Upper lobe of left lung (tissue), 6 donors: Measurements from ENCODE around the gene RRN3. TPM values are rescaled to one million over a fixed set of nuclear protein-coding genes. Genes with fewer than 3 reads are reported as not detected.
"Not testable (repeated sequence)": the region's sequence is repeated elsewhere in the genome, so short reads cannot be mapped to it uniquely, and the experiment has no call there.

Experiments used
- ATAC-seq, 2 donors: fragments of 200-7000 bp; cut with Tn5 transposase; one replicate each; pipeline ENCODE4 v1.9.1; 2022; ENCODE audit warnings: mild to moderate bottlenecking in 2 of 2, moderate library complexity in 2 of 2; ENCODE audit not compliant: low FRiP score in 2 of 2
- DNase-seq, 2 donors: peaks; one replicate each; pipeline ENCODE4 v3.0.0-alpha.2; 2019 to 2020
- H3K27ac ChIP-seq, 4 donors: fragments of 200-600 bp; sonication (generic); one replicate each; pipeline ENCODE4 v1.5.1; 2016 to 2019
- H3K27me3 ChIP-seq, 4 donors: fragments of 200-600 bp; sonication (generic); one replicate each; pipeline ENCODE4 v1.5.1; 2017 to 2019
- H3K36me3 ChIP-seq, 4 donors: fragments of 200-600 bp; sonication (generic); one replicate each; pipeline ENCODE4 v1.5.1; 2016 to 2019
- H3K4me1 ChIP-seq, 4 donors: fragments of 200-600 bp; sonication (generic); one replicate each; pipeline ENCODE4 v1.5.1; 2018 to 2019
- H3K4me3 ChIP-seq, 4 donors: fragments of 200-600 bp; sonication (generic); one replicate each; pipeline ENCODE4 v1.5.1; 2017 to 2019; ENCODE audit warnings: mild to moderate bottlenecking in 2 of 4, moderate library complexity in 1 of 4
- H3K9me3 ChIP-seq, 4 donors: fragments of 200-600 bp; sonication (generic); one replicate each; pipeline ENCODE4 v1.5.1; 2018 to 2019
- EP300 ChIP-seq, 4 donors: sonication (generic); formaldehyde crosslinking; IDR thresholded peaks; one replicate each; pipeline ENCODE4 v1.5.1; 2017; ENCODE audit warnings: antibody characterized with exemption in 4 of 4, control low read depth in 2 of 4
- POLR2A ChIP-seq, 4 donors: fragments of 450-650 bp; IDR thresholded peaks; one replicate each; pipeline ENCODE4 v1.5.1; 2016 to 2017; ENCODE audit warnings: antibody characterized with exemption in 4 of 4, mild to moderate bottlenecking in 2 of 4
- POLR2AphosphoS5 ChIP-seq, 2 donors: sonication (generic); formaldehyde crosslinking; IDR thresholded peaks; one replicate each; pipeline ENCODE4 v1.5.1; 2017; ENCODE audit warnings: antibody characterized with exemption in 2 of 2
- WGBS, 2 donors: methylation state at CpG; one replicate each; pipeline ENCODE4 v1.1.5; 2017 to 2018; 5-methylcytosine and 5-hydroxymethylcytosine counted together
- total RNA-seq, 6 donors: library from RNA; depleted of rRNA in 4 of 6; stranded (reverse); fragments of >200 nt in 4 of 6; gene quantifications; one replicate each; pipeline versions ENCODE4 v1.1.0 to v1.2.1, GENCODE V29; 2016 to 2021
- TF ChIP-seq, protein P1 (sequence below), 6 experiments: fragments of 450-650 bp in 4 of 6; fragments of 200-600 bp in 2 of 6; sonication (generic) in 2 of 6; IDR thresholded peaks; one replicate each; pipeline ENCODE4 v1.5.1; 2016 to 2019; ENCODE audit warnings: antibody characterized with exemption in 6 of 6
- donor health status: DM: no; HTN: no; CAD: no; lungs with moderate emphysema.
- donor health status: DM: no; HTN: yes; CAD: no; lungs with severe emphysema.

RRN3 gene
- total RNA-seq, 6 donors from 2014 or later, result 13.7 to 23.6 (median 22.3) TPM

DNA sequence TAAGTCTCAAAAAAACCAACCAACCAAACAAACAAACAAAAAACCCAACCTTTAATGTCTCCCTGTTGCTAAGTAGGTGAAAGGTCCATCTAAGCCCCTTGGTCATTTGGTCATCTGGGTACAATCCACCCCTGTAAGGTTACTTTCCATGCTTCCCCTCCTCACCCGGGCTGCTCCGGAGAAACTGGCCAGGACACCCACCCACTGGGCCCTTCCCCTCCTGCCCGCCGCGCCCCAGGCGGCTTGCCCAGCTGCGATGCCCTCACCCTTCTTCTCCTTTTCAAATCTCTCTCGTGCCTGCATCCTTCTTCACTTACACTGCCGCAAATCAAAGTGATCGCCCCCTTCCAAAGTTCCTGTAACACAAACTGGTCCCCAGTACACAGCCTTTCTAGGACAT, 40.2 kb downstream of the RRN3 start:
- Histone ChIP-seq H3K9me3 (no peaks in the 10 kb centered on the region), H3K27ac (peak overlapping the region in 1 of 4 donors; percentile 49), H3K4me1 (peaks cover 14 to 24% (median 17%) of the 10 kb centered on the region in 4 donors), H3K4me3 (no peak overlapping the region), H3K36me3 (peaks cover 0 to 5% (median 0%) of the 10 kb centered on the region in 4 donors), H3K27me3 (no peaks in the 10 kb centered on the region)
- WGBS, 2 donors, result 80 to 92% methylated on average over 10 of the region's 10 CpGs
- DNase-seq (peak in 1 of 2 donors; percentile 85), ATAC-seq (no peak)
- TF ChIP-seq POLR2AphosphoS5 (IDR thresholded peaks at IDR 0.05) (no peak), POLR2A (IDR thresholded peaks at IDR 0.05) (no peak), EP300 (IDR thresholded peaks at IDR 0.05) (no peak)
- TF ChIP-seq, protein P1, sequence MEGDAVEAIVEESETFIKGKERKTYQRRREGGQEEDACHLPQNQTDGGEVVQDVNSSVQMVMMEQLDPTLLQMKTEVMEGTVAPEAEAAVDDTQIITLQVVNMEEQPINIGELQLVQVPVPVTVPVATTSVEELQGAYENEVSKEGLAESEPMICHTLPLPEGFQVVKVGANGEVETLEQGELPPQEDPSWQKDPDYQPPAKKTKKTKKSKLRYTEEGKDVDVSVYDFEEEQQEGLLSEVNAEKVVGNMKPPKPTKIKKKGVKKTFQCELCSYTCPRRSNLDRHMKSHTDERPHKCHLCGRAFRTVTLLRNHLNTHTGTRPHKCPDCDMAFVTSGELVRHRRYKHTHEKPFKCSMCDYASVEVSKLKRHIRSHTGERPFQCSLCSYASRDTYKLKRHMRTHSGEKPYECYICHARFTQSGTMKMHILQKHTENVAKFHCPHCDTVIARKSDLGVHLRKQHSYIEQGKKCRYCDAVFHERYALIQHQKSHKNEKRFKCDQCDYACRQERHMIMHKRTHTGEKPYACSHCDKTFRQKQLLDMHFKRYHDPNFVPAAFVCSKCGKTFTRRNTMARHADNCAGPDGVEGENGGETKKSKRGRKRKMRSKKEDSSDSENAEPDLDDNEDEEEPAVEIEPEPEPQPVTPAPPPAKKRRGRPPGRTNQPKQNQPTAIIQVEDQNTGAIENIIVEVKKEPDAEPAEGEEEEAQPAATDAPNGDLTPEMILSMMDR (IDR thresholded peaks at IDR 0.05), result no peak

DNA sequence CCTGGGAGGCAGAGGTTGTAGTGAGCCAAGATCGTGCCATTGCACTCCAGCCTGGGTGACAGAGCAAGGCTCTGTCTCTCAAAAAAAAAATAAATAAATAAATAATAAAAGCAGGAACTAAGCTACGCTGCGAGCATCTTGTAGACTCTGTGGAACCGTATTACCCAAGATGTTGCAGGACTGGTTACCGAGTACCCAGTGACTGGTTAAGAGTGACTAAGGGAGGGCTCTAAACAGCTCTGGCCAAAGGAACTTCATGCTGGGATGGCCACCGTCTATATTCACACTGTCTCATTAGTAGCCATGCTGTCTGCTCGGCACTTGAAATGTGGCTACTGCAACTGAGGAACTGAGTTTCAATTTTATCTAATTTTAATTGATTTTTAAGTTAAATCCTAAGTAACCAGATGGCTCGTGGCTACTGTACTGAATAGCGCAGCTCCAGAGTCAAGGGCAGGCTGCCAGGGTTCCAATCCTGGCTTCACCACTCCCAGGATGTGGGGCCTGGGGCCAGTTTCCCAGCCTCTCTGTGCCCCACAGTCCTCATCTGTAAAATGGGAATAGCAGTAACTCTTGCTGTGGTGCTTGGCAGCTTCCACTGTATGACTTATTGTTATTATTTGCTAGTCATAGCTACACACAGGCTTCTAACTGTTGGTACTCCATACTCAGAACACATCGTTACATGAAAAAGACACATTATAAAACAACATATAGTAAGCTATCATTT, 41.2 kb downstream of the RRN3 start:
- 73 to 78% methylated on average over 10 of the region's 10 CpGs for WGBS, 2 donors
- Histone ChIP-seq H3K4me3 (no peak overlapping the region), H3K36me3 (peaks cover 0 to 1% (median 0%) of the 10 kb centered on the region in 4 donors), H3K4me1 (peaks cover 14 to 24% (median 17%) of the 10 kb centered on the region in 4 donors), H3K9me3 (no peaks in the 10 kb centered on the region), H3K27ac (peak overlapping the region in 1 of 4 donors; percentile 49), H3K27me3 (no peaks in the 10 kb centered on the region)
- DNase-seq (no peak), ATAC-seq (peak in 1 of 2 donors; percentile 16)
- TF ChIP-seq, protein P1 (IDR thresholded peaks at IDR 0.05), result no peak

DNA sequence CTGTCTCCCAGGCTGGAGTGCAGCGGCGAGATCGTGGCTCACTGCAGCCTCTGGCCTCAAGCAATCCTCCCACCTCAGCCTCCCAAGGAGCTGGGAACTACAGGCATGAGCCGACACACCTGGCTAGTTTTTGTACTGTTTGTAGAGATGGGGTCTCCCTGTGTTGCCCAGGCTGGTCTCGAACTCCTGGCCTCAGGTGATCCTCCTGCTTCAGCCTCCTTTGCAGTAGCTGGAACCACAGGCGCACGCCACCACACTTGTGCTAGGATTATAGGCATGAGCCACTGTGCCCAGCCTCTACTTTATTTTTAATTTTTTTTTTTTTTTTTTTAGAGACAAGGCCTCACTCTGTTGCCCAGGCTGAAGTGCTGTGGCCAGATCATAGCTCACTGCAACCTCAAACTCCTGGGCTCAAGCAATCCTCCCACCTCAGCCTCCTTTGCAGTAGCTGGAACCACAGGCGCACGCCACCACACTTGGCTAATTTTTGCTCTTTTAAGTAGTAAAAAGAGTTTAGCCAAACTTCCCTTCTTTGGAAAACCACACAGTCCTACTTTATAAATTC, 42.6 kb downstream of the RRN3 start:
- no peak for ATAC-seq
- no peak for DNase-seq
- Histone ChIP-seq H3K9me3 (no peaks in the 10 kb centered on the region), H3K27me3 (no peaks in the 10 kb centered on the region), H3K4me1 (peaks cover 14 to 22% (median 17%) of the 10 kb centered on the region in 4 donors), H3K36me3 (peaks cover 0 to 11% (median 7%) of the 10 kb centered on the region in 4 donors), H3K27ac (no peak overlapping the region), H3K4me3 (no peak overlapping the region)
- 95% methylated on average over 9 of the region's 9 CpGs for WGBS, 2 donors
- TF ChIP-seq POLR2A (IDR thresholded peaks at IDR 0.05), result no peak
- no peak for TF ChIP-seq POLR2AphosphoS5 (IDR thresholded peaks at IDR 0.05)
- TF ChIP-seq EP300 (IDR thresholded peaks at IDR 0.05), result no peak
- TF ChIP-seq, protein P1 (IDR thresholded peaks at IDR 0.05), result no peak

DNA sequence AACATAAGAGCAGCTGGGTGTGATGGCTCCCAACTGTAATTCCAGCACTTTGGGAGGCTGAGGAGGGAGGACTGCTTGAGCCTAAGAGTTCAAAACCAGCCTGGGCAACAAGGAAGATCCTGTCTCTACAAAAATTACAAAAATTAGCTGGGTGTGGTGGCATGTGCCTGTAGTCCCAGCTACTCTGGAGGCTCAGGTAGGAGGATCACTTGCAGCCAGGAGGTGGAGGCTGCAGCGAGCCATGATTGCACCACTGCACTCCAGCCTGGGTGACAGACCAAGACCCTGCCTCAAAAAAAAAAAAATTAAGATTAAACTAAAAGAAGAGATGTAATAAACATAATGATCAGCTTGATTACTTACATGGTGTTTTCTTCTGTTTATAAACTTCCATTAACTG, 43.6 kb downstream of the RRN3 start:
- ATAC-seq, H3K27me3 ChIP-seq, DNase-seq, H3K27ac ChIP-seq, H3K4me3 ChIP-seq, H3K9me3 ChIP-seq: not testable (repeated sequence)
- H3K4me1 ChIP-seq, result peaks cover 10 to 17% (median 15%) of the 10 kb centered on the region in 4 donors
- 91 to 100% methylated on average over 1 of the region's 1 CpG for WGBS, 2 donors
- H3K36me3 ChIP-seq, result peaks cover 0 to 17% (median 9%) of the 10 kb centered on the region in 4 donors

DNA sequence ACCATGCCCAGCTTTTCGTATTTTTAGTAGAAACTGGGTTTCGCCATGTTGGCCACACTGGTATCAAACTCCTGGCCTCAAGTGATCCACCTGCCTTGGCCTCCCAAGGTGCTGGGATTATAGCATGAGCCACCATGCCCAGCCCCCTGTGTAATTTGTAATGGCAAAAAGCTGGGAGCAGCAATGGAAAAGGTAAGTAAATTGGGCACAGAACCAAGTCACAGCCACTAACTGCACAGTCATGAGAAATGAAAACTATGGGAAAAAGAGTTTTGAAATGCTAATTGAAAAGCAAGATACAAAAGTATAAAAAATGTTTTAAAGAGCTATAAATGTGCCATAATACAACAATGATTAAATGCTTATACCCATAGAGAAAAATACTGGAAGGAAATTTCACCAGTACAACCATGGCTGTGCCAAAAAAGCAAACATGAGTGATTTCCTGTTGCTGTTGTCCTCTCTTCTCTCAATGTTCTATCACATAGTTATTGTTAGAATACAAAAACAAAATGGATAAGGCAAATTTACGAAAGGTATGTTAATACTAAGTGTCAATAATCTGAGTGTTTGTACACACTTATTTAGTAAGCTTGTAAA, 44.4 kb downstream of the RRN3 start:
- TF ChIP-seq POLR2A (IDR thresholded peaks at IDR 0.05) (no peak), EP300 (IDR thresholded peaks at IDR 0.05) (no peak), POLR2AphosphoS5 (IDR thresholded peaks at IDR 0.05) (no peak)
- TF ChIP-seq, protein P1 (IDR thresholded peaks at IDR 0.05), result no peak
- Histone ChIP-seq H3K27me3 (no peaks in the 10 kb centered on the region), H3K9me3 (no peaks in the 10 kb centered on the region), H3K4me1 (peaks cover 4 to 14% (median 10%) of the 10 kb centered on the region in 4 donors), H3K36me3 (peaks cover 0 to 21% (median 10%) of the 10 kb centered on the region in 4 donors), H3K27ac (peak overlapping the region in 1 of 4 donors; percentile 24), H3K4me3 (no peak overlapping the region)
- 83 to 86% methylated on average over 3 of the region's 3 CpGs for WGBS, 2 donors
- no peak for DNase-seq
- no peak for ATAC-seq
